Measurements from ENCODE around the gene OPCML.

DNA sequence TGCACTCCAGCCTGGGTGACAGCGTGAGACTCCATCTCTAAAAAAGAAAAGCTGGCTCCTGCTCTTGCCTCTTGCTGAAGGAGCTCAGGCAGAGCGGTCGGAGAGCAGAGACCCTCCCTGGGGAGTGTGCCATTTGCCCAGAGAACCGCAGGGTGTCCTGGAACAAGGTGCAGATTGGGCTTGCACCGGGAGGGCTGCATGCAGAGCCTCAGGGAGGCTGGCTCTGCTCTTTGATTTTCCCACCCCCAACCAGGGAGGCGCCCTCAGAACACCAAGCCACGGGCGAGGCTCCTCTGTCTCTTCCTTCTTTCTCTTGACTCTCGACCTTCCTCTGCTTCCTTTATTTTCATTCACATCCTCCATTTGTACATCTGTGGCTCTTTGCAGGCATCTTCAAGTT is 889.1 kb downstream of the OPCML start:
- TF ChIP-seq, protein P1, sequence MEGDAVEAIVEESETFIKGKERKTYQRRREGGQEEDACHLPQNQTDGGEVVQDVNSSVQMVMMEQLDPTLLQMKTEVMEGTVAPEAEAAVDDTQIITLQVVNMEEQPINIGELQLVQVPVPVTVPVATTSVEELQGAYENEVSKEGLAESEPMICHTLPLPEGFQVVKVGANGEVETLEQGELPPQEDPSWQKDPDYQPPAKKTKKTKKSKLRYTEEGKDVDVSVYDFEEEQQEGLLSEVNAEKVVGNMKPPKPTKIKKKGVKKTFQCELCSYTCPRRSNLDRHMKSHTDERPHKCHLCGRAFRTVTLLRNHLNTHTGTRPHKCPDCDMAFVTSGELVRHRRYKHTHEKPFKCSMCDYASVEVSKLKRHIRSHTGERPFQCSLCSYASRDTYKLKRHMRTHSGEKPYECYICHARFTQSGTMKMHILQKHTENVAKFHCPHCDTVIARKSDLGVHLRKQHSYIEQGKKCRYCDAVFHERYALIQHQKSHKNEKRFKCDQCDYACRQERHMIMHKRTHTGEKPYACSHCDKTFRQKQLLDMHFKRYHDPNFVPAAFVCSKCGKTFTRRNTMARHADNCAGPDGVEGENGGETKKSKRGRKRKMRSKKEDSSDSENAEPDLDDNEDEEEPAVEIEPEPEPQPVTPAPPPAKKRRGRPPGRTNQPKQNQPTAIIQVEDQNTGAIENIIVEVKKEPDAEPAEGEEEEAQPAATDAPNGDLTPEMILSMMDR (IDR thresholded peaks at IDR 0.05; ENCODE audit: low read depth, low read length, missing input control): no peak
- no peak for TF ChIP-seq HNF4A (conservative IDR thresholded peaks at IDR 0.05)
- no peak for TF ChIP-seq SP1 (IDR thresholded peaks at IDR 0.05)
- TF ChIP-seq, protein P2, sequence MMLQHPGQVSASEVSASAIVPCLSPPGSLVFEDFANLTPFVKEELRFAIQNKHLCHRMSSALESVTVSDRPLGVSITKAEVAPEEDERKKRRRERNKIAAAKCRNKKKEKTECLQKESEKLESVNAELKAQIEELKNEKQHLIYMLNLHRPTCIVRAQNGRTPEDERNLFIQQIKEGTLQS (IDR thresholded peaks at IDR 0.05): no peak
- no peak for TF ChIP-seq TAF1 (conservative IDR thresholded peaks at IDR 0.05)
- no peak for TF ChIP-seq FOXA2 (IDR thresholded peaks at IDR 0.05)
- TF ChIP-seq RAD21 (IDR thresholded peaks at IDR 0.05): no peak
- TF ChIP-seq, protein P3, sequence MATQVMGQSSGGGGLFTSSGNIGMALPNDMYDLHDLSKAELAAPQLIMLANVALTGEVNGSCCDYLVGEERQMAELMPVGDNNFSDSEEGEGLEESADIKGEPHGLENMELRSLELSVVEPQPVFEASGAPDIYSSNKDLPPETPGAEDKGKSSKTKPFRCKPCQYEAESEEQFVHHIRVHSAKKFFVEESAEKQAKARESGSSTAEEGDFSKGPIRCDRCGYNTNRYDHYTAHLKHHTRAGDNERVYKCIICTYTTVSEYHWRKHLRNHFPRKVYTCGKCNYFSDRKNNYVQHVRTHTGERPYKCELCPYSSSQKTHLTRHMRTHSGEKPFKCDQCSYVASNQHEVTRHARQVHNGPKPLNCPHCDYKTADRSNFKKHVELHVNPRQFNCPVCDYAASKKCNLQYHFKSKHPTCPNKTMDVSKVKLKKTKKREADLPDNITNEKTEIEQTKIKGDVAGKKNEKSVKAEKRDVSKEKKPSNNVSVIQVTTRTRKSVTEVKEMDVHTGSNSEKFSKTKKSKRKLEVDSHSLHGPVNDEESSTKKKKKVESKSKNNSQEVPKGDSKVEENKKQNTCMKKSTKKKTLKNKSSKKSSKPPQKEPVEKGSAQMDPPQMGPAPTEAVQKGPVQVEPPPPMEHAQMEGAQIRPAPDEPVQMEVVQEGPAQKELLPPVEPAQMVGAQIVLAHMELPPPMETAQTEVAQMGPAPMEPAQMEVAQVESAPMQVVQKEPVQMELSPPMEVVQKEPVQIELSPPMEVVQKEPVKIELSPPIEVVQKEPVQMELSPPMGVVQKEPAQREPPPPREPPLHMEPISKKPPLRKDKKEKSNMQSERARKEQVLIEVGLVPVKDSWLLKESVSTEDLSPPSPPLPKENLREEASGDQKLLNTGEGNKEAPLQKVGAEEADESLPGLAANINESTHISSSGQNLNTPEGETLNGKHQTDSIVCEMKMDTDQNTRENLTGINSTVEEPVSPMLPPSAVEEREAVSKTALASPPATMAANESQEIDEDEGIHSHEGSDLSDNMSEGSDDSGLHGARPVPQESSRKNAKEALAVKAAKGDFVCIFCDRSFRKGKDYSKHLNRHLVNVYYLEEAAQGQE (IDR thresholded peaks at IDR 0.05): no peak
- no peak for TF ChIP-seq NR2F2 (IDR thresholded peaks at IDR 0.05)
- TF ChIP-seq JUND (IDR thresholded peaks at IDR 0.05): no peak
- no peak for TF ChIP-seq YY1 (IDR thresholded peaks at IDR 0.05)
